Adrenal gland (tissue), 12 donors: ENCODE data around the gene C4BPA. TPM values are rescaled to one million over a fixed set of nuclear protein-coding genes. Genes with fewer than 3 reads are reported as not detected.

Experiments
- DNase-seq, 7 donors: peaks; one replicate each; pipeline ENCODE4 v3.0.0-alpha.2; 2019 to 2020
- H3K27ac ChIP-seq, 5 donors: fragments of 200-600 bp; sonication (generic) in 4 of 5; 1 replicate in 3 of 5; 2 replicates in 2 of 5; pipeline versions ENCODE4 v1.5.1 to v1.8.0; 2016 to 2020; ENCODE audit warnings: mild to moderate bottlenecking in 1 of 5
- H3K27me3 ChIP-seq: fragments of 200-600 bp; 2 replicates; pipeline ENCODE4 v1.8.0; 2021
- H3K36me3 ChIP-seq, 2 donors: fragments of 200-600 bp; replicated peaks in 1 of 2; 1 replicate in 1 of 2; 2 replicates in 1 of 2; pipeline versions ENCODE4 v1.5.1 to v1.8.0; 2018 to 2022
- H3K4me1 ChIP-seq, 2 donors: fragments of 200-600 bp; replicated peaks in 1 of 2; 1 replicate in 1 of 2; 2 replicates in 1 of 2; pipeline versions ENCODE4 v1.5.1 to v1.8.0; 2018 to 2021
- H3K4me3 ChIP-seq, 4 donors: fragments of 200-600 bp; sonication (generic) in 3 of 4; one replicate each; pipeline ENCODE4 v1.5.1; 2016 to 2018
- H3K9me3 ChIP-seq, 3 donors: fragments of 200-600 bp; sonication (generic) in 1 of 3; replicated peaks in 1 of 3; 1 replicate in 2 of 3; 2 replicates in 1 of 3; pipeline versions ENCODE4 v1.5.1 to v1.8.0; 2016 to 2021
- CTCF ChIP-seq, 6 experiments: fragments of 450-650 bp in 4 of 6; fragments of 200-600 bp in 2 of 6; sonication (generic) in 1 of 6; IDR thresholded peaks; 1 replicate in 5 of 6; 2 replicates in 1 of 6; pipeline versions ENCODE4 v1.5.1 to v1.8.0; 2016 to 2021; ENCODE audit warnings: antibody characterized with exemption in 6 of 6, mild to moderate bottlenecking in 2 of 6, moderate library complexity in 1 of 6
- POLR2A ChIP-seq, 2 donors: fragments of 450-650 bp; IDR thresholded peaks; one replicate each; pipeline ENCODE4 v1.6.1; 2017; ENCODE audit warnings: antibody characterized with exemption in 2 of 2, mild to moderate bottlenecking in 2 of 2, moderate library complexity in 1 of 2
- WGBS, 4 donors: extraction: QIAGEN DNeasy Blood & Tissue Kit in 2 of 4; methylation state at CpG; one replicate each; pipeline versions ENCODE4 v1.1.5 to v1.1.7; 2013 to 2017; 5-methylcytosine and 5-hydroxymethylcytosine counted together
- intact Hi-C, 2 donors: fragments of 100-400 bp; cut with DNase I; formaldehyde crosslinking; loops; one replicate each; pipeline versions ENCODE4 v1.14.1 to v1.15.0; 2022 to 2023
- polyA plus RNA-seq, 3 donors: library from polyadenylated mRNA; stranded (reverse); fragments of 200-250 nt in 2 of 3; fragments of 350-450 nt in 1 of 3; fragmentation: Illumina TruSeq in 1 of 3; extraction: RNeasy Lipid Tissue Mini Kit (QIAGEN cat#74804) in 1 of 3; gene quantifications; one replicate each; pipeline ENCODE4 v1.2.3, GENCODE V29; 2013 to 2014
- total RNA-seq, 9 donors: library from RNA; depleted of rRNA in 4 of 9; stranded (reverse); fragments of >200 nt in 4 of 9; fragments of 120-200 nt in 1 of 9; fragmentation: NEBNext Ultra II Directional in 1 of 9; extraction: Animal tissue kit (Norgen Biotek cat#: 25700) in 1 of 9; gene quantifications; one replicate each; pipeline versions ENCODE4 v1.1.0 to v1.2.4, GENCODE V29; 2013 to 2023
- donor health status: healthy with polysubstance abuse.
- donor health status: Bipolar disorder and iron deficiency.
- donor health status: DM: yes; HTN: yes; CAD: no.
- donor health status: DM: no; HTN: no; CAD: no.
- donor health status: DM: no; HTN: no; CAD: no.
- donor health status: DM: yes; HTN: yes; CAD: no.

The C4BPA gene
- total and polyA plus RNA-seq, 12 donors: 0.13 to 23.4 (median 0.57) TPM; not detected in 5

GRCh38 chr1:207102146-207102545 lies 1.9 kb upstream of the C4BPA start:
- no peaks in the 10 kb centered on the region for H3K4me1 ChIP-seq
- TF ChIP-seq POLR2A (IDR thresholded peaks at IDR 0.05) (no peak), CTCF (IDR thresholded peaks at IDR 0.05) (no peak)
- H3K27ac ChIP-seq: no peak overlapping the region
- no peak for DNase-seq
- H3K27me3 ChIP-seq: no peaks in the 10 kb centered on the region
- intact Hi-C loops: no loop called here
- H3K9me3 ChIP-seq: no peaks in the 10 kb centered on the region
- H3K4me3 ChIP-seq: no peak overlapping the region
- H3K36me3 ChIP-seq: no peaks in the 10 kb centered on the region
- WGBS, 4 donors: 61 to 73% (median 67%) methylated on average over 5 of the region's 5 CpGs

- no peak overlapping the region for H3K4me3 ChIP-seq
- 84 to 100% (median 97%) methylated on average over 1 of the region's 1 CpG for WGBS, 4 donors
- no peaks in the 10 kb centered on the region for H3K27me3 ChIP-seq
- H3K4me1 ChIP-seq: no peaks in the 10 kb centered on the region
- TF ChIP-seq CTCF (IDR thresholded peaks at IDR 0.05): no peak
- TF ChIP-seq POLR2A (IDR thresholded peaks at IDR 0.05): no peak
- intact Hi-C loops: no loop called here
- no peaks in the 10 kb centered on the region for H3K9me3 ChIP-seq
- no peaks in the 10 kb centered on the region for H3K36me3 ChIP-seq
- DNase-seq: no peak
- no peak overlapping the region for H3K27ac ChIP-seq
Observed at GRCh38 chr1:207102659-207103058, 1.4 kb upstream of the C4BPA start.

DNA sequence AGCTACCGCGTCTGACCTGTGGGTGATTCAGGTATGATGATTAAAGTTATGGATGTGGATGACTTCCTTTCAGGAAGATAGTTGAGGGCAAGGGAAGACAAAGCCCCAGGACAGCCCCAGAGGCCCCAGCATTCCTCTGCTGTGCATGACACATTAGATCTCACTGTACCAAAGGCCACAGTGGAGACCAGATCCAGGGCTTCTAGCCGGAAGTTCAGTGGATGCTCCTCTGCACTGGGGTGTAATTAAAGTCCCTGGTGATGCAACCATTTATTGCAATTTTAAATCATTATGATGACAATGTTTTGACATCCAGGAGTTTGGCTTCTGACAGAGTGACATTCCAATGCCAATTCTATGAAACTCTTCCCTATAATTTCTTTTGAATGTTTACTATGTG lies 5.0 kb downstream of the C4BPA start:
- DNase-seq: no peak
- Histone ChIP-seq H3K4me3 (no peak overlapping the region), H3K27ac (no peak overlapping the region), H3K4me1 (no peaks in the 10 kb centered on the region), H3K9me3 (no peaks in the 10 kb centered on the region), H3K36me3 (no peaks in the 10 kb centered on the region), H3K27me3 (no peaks in the 10 kb centered on the region)
- WGBS, 4 donors: 87 to 92% (median 88%) methylated on average over 3 of the region's 3 CpGs
- TF ChIP-seq CTCF (IDR thresholded peaks at IDR 0.05) (no peak), POLR2A (IDR thresholded peaks at IDR 0.05) (no peak)
- intact Hi-C loops: no loop called here

GRCh38 chr1:207112616-207113296 lies 8.7 kb downstream of the C4BPA start:
- intact Hi-C loops: no loop called here
- no peak for DNase-seq
- no peak overlapping the region for H3K27ac ChIP-seq
- WGBS, 4 donors: 47 to 62% (median 54%) methylated on average over 2 of the region's 2 CpGs
- TF ChIP-seq CTCF (IDR thresholded peaks at IDR 0.05) (no peak), POLR2A (IDR thresholded peaks at IDR 0.05) (no peak)
- no peaks in the 10 kb centered on the region for H3K36me3 ChIP-seq
- H3K4me1 ChIP-seq: no peaks in the 10 kb centered on the region
- H3K4me3 ChIP-seq: no peak overlapping the region
- H3K9me3 ChIP-seq: no peaks in the 10 kb centered on the region
- no peaks in the 10 kb centered on the region for H3K27me3 ChIP-seq
